GM18508 (cell line): ENCODE measurements around the gene TEX2.

ENCODE experiments used
- ATAC-seq: cut with Tn5 transposase; IDR thresholded peaks from one replicate; pipeline ENCODE4 v1.9.1; 2021; ENCODE audit warnings: moderate number of reproducible peaks; ENCODE audit not compliant: insufficient read depth, unreplicated experiment

Gene TEX2, protein sequence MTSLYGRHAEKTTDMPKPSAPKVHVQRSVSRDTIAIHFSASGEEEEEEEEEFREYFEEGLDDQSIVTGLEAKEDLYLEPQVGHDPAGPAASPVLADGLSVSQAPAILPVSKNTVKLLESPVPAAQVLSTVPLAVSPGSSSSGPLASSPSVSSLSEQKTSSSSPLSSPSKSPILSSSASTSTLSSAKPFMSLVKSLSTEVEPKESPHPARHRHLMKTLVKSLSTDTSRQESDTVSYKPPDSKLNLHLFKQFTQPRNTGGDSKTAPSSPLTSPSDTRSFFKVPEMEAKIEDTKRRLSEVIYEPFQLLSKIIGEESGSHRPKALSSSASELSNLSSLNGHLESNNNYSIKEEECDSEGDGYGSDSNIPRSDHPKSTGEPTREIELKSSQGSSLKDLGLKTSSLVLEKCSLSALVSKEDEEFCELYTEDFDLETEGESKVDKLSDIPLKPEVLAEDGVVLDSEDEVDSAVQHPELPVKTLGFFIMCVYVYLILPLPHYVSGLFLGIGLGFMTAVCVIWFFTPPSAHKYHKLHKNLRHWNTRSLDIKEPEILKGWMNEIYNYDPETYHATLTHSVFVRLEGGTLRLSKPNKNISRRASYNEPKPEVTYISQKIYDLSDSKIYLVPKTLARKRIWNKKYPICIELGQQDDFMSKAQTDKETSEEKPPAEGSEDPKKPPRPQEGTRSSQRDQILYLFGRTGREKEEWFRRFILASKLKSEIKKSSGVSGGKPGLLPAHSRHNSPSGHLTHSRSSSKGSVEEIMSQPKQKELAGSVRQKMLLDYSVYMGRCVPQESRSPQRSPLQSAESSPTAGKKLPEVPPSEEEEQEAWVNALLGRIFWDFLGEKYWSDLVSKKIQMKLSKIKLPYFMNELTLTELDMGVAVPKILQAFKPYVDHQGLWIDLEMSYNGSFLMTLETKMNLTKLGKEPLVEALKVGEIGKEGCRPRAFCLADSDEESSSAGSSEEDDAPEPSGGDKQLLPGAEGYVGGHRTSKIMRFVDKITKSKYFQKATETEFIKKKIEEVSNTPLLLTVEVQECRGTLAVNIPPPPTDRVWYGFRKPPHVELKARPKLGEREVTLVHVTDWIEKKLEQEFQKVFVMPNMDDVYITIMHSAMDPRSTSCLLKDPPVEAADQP

DNA sequence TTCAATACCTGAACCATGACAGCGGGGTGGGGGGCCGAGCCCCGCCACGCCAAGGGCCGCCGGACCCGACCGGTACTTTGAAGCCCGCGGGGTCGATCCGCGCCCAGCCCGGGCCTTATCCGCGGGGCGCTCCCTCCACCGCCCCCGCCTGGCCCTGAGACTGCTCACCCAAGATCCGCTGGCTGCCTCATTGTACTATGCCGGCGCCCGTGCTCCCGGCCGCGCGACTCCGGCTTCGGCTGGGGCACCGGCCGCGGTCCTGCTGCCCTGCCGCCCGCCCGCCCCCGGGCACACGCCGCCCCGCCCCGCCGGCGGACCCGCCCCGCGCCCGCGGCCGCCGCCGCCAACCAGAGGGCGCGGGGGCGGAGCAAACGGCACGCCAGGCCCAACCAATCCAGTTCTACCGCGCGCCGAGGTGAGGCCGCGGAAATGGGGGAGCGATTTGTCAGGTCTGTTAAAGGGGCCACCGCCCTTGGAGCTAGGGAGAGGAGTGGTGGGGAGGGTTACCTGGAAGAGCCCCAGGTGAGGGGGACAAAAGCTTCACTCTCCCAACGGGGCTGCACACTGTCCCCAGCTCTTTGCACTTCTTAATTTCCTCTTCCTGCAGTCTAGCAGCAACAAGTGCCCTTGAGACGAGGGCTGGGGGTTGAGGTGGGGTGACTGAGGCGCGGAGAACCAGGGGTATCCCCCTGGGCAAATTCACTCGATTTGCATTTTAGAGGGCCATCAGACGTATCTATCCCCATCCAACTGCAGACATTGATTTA is at the start of gene TEX2:
TSS of gene TEX2 (minus strand) at position 261 of the 767 bp plus-strand sequence. CDS start 49,043 bp downstream, outside the sequence.
- peak; percentile 53 for ATAC-seq

DNA sequence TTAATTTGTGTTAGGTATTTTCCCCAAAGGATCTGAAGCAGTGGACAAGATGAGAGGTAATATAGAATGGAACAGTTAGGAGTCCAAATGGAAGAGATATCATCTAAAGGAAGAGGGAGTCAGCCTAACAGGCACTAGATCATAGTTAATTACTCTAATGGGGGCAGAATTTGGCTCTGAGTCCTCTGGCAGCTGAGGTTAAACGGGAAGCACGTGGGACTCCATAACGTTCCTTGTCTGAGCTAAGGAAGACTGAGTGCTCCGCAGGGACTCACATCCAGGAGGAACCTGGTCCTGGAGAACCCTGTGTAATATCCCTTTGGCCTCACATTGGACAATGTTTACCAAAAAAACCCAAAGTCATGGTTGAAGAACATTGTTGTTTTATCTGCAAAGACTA is 46.6 kb upstream of the TEX2 start:
- no peak for ATAC-seq

DNA sequence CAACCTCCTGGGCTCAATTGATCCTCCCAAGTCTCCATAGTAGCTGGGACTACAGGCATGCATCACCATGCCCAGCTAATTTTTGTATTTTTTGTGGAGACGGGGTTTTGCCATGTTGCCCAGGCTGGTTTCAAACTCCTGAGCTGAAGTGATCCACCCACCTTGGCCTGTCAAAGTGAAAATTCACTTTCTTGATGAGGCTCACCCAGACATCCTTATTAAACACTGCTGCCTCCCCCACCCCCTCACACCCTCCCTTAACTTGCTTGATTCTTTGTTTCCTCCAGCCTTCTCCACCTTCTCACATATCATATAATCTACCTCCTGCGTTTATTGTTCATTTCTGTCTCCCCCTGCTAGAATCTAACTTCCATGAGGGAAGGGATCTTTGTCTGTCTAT is 46.0 kb upstream of the TEX2 start:
- ATAC-seq: no peak

DNA sequence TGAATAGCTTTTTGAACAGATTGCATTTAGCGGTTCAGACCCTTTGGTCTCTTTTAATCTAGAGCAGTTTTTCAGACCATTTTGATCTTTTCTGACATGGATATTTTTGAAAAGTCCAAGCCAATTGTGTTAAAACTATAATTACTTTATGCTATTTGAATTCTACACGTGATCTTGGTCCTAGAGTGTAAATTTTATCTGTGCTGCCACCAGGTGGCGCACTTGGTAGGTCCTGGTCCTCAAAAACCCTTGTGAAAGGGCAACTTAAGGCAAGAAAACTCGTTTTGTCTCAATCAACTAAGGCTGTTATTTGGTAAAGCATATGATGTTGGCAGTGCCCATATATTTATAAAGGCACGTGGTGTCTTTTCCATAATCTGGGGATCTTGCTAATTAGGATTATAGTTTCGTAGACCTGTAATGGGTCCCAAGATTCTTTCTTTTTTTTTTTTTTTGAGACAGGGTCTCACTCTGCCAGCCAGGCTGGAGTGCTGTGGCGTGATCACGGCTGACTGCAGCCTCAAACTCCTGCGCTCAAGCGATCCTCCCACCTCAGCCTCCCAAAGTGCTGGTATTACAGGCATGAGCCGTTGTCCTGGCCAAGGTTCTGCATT is 43.9 kb upstream of the TEX2 start:
- ATAC-seq: no peak

DNA sequence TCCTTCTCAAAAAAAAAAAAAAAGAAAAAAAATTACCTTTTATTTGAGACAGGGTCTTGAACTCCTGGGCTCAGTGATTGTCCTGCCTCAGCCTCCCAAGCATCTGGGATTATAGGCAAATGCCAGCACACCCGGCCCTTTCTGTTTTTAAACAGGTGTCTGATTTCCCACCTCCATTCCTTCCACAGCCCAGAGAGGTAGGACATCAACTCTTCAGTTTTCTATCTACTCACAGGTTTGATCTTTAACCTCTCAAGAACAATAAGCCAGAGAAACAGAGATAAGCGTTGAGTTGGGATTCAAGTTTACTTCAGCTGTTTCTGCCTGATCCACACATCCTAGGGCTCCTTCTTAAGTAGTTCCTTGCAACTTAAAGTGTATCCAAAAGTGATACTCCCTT is 41.5 kb upstream of the TEX2 start:
- no peak for ATAC-seq

DNA sequence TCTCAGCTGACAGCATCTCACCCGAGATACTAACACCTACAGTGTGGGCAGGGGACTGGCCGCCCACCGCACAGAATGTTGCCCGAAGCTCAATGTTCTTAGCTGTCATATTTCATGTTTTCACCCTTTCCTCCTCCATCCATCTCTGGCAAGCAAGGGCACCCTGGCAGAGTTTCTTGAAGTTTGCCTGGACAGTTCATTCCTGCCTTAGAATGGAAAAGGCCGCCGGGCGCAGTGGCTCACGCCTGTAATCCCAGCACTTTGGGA is 37.6 kb upstream of the TEX2 start:
- no peak for ATAC-seq

DNA sequence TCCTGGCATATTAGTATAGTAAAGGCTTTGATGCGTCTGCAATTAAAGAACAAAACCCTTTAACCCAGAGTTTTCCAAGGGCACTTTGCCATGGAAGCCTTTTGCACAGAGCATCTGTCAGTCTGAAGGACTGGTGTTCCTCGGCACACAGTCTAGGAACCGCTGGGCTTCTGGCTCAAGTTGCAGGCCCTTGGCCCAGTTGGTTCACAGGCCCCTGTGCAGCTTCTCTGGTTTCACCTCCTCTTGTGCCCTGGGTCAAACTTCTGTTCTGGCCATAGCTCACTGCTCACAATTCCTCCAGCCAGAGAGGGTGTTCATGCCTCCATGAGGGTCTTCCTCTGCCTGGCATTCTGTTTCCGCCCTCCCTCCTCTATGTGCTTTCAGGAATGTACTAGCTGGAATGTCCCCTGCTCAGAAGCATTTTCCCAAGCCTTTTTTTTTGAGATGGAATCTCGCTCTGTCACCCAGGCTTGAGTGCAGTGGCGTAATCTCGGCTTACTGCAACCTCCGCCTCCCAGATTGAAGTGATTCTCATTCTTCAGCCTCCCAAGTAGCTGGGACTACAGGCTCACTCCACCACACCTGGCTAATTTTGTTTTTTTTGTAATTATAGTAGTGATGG is 34.5 kb upstream of the TEX2 start:
- ATAC-seq: no peak

DNA sequence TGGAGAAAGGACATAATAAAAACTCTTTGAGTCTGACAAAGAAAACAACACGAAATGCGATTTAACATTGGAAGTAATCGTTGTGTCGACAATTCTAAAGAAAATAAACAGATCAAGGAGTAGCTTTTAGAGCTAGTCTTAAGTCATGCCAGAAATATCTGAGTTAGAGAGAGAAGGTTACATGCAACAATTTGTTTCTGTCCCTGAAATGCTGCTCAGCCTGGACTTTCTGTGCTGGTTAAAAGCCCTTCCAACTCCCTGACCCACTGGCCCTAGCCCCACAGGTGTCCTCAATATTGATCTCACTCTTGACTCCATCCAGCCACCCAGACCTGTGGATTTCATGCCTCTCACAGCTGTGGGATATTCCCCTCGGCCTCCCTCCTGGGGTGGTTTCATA is 33.2 kb upstream of the TEX2 start:
- ATAC-seq: no peak

DNA sequence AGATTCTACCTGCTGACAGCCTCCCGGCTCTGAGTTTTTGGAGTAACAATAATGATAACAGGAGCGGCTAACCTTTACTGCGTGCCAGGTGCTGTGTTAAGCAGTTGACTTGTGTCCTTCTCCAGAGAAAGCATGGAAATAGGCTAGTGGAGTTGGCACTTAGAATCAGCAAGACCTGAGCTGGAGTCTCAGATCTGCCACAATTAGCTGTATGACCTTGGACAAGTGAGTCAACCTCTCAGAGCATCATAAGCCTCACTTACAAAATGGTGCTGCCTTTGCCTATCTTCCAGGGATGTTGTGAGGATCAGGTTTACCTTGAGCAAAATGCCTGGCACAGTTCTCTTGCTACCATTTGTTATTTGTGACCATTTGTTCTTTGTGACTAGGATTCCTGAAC is 32.1 kb upstream of the TEX2 start:
- ATAC-seq: no peak

DNA sequence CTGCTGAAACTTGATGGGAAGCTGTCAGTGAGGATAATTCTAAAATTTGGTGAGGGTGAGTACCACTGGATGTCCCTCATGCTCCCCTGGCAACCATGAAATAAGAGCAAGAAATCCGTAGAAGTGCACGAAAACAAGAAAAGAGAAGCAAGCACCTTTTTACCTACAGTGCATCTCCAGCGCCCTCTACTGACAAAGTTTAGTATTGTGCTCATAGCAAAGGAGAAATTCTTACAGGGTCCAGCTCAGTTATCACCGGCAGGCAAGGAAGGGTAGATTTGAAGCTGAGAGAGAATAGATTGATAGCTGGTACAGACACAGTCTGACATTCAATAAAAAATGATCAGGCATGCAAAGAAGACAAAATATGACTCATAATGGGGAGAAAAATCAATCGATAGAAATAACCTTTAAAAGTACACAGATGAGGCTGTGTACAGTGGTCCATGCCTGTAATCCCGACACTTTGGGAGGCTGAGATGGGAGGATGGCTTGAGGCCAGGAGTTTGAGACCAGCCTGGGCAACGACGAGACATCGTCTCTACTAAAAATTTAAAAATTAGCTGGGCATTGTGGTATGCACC is 28.3 kb upstream of the TEX2 start:
- ATAC-seq: no peak

DNA sequence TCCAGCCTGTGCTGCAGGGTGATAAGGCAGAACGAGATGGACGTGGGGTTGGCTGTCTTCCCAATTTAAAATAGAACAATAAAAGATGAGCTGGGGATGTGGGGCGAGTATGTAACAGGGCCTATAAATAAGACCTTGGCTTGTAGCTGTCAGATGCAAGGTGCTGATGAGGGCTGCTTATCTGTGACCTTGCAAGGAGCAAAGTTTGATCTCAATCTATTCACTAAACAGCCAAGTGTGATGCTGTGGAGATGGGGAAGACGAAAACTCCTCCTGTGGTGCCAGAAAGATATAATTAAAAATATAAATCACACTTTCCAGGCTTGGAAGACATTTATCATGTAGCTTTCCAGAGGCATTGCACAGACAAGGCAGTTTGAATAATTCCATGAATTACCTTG is 26.7 kb upstream of the TEX2 start:
- no peak for ATAC-seq

DNA sequence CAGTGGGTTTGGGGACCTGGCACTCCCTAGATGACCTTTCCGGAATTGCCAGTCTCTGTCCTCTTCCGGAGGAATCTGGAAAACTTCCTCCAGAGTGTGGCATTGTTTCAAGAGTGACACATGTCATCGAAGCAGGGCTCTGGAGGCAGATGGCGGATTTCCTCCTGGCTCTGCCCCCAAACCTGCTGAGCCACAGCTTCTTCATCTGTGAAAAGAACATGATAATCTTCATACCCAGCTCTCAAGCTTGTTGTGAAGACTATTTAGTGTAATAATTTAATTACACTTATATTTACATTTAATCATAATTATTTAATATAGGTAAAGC is 19.7 kb upstream of the TEX2 start:
- no peak for ATAC-seq

DNA sequence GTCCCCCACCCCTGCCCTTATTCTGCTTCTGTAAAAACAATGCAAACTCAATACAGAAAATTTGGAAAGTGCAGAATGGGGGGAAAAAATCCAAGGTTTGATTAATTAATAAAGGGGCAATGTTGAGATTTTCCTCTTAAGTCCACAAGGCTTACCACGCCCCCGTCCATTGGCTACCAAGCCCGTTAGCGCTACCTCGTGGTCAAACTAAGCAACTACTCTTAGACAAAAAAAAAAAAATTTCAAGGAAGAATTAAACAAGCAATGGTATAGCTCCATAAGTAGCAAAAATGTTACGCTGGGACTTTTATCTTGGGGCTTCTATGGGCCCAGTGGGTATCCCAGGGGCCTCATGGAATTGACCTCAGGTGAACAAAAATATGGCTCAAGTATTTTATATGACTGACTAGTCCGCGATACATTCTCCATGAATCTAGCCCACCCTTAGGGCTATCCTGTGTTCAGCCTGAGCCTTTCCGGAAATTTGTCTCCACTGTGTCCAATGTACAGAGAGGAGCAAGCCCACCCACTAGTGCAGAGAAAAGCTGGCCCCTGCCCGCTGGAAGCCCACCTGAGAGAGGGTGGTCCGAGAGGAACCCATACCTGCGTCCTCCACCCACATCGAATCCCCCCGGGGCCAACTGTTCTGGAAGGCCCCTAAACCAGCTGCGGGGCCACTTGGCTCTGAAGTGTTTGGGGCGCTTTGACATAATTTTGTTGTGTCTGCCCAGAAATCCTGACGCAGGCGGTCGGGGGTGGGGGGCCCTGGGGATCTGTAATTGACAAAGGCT is 19.1 kb upstream of the TEX2 start:
- no peak for ATAC-seq

DNA sequence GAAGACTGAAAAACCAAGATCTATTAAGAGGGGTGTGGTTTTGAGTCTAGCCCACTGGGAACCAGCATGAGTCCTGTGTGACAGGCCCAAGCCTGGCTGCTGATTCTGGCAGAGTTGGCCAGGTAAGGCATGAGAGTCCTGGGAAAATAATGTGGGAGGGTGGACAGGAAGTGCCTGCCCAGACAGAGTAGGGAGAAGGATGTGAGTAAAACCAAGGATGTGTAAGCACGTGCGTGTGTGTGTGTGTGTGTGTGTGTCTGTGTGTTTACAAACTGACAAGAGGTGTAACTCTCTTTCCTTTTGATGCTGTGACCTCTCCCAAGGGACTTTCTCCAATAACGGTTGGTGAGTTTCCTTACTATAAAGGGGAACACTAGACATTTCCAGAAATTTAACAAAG is 15.6 kb upstream of the TEX2 start:
- no peak for ATAC-seq

DNA sequence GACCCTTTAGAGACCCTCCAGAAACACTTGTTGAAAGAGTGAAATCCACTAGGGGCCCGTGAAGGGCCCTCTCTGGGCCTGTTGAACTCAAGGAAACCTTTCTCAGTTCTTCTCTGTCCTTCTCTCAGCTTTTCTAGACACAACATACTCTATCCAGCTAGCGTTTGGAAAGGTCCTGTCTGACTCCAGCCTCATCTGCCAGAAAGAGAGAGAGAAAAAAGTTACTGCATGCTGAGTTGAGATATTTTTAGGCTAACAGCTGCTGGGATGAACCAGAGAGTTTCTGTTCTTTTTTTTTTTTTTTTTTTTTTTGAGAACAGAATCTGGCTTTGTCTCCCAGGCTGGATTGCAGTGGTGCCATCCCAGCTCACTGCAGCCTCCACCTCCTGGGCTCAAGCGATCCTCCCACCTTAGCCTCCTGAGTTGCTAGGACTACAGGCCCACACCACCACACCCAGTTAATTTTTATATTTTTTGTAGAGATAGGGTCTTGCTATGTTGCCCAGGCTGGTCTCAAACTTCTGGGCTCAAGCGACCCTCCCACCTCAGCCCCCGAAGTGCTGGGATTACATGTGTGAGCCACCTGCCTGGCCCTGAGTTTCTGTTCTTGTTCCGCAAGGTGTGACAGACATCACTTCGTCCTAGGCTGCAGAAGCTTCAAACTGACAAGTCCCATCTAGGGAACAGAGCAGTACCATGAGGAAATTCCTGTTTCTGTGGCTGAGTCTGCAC is 14.9 kb upstream of the TEX2 start:
- ATAC-seq: no peak

DNA sequence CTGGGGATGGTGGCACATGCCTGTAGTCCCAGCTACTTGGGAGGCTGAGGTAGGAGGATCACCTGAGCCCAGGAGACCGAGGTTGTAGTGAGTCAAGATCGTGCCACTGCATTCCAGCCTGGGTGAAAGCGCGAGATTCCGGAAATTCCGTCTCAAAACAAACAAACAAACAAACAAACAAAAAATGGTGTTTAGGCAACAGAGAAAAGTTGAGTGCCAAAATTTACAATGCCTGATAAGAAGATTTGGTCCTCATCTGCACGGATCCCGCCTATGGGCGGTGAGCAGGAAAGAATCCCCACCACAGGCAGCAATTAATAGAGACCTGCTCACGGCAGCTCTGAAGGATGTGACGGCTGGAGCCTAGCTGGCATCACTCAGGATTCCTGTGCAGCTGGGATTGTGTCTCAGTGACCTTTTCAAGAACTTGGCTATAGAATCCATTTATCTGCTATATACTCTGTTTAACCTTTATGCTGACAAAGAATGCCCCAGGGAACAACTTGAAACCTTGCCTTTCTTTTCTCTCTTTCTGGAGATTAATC is 14.0 kb upstream of the TEX2 start:
- no peak for ATAC-seq

DNA sequence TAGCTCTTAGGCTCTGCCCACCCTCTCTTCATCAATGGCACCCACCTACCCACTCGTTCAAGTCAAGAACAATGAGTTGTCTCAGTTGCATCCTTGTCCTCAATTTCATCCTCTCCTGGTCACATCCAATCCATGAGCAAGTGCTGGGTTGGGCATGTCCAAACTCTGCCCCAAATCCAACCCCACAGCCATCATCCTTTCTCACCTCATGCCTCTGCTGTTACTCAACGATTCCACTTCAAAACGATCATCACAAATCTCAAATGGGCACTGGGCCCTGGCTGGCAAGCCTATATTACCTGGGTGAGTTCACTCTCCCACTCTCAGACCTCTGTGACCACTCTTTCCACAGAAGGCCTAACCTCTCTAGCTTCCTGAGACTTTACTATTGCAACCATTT is 12.0 kb upstream of the TEX2 start:
- ATAC-seq: no peak

DNA sequence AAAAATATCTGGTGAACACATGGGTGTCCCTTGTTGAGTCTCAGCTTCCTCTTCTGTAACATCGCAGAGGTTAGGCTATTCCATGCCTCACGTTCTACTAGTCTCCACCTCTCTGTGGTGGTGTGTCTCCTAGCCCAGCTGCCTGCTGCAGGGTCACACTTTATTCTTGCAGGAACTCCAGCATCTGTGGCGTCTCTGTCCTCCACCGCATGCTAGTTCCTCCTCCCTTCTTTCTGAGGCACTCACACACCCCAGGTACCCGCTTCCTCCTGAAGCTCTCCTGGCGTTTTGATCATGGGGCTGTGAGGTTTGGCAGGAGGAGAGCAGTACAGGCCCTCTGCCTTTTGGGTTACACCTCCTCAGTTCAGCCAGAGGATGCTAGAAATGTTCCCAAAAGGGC is 9.9 kb upstream of the TEX2 start:
- no peak for ATAC-seq
